ENCODE data around the gene GMNC.

GMNC gene

GRCh38 chr3:190847436-190847835 lies 15.1 kb downstream of the GMNC start:
- no peaks in the 10 kb centered on the region for H3K27me3 ChIP-seq (replicated peaks)
- TF ChIP-seq CTCF (IDR thresholded peaks at IDR 0.05; ENCODE audit: low read depth, low read length, missing control alignments), result no peak
- no peak overlapping the region for H3K27ac ChIP-seq
- DNase-seq, result no peak
- H3K4me3 ChIP-seq (ENCODE audit: low read depth, low read length), result no peak overlapping the region
- in situ Hi-C loops (cut with HindIII; ENCODE audit: low pct_ligation_motif_present, low sequenced_read_pairs), result no loop called here
- no peaks in the 10 kb centered on the region for H3K36me3 ChIP-seq (replicated peaks)

DNA sequence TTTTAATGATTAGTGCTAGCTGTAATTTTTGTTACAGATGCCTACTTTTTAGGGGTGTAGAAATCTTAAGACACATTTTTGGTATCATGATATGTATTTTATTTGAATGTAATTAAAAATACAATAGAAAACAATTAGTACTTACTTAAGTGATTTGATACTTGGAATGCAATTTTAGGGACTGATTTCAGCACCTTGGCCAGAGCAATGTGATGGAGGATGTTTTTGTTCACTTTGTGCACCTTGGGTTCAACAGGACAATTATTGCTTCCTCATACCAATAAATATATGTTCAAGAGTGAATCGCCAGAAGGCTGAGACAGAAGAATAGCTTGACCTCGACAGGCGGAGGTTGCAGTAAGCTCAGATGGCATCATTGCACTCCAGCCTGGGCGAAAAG lies 22.3 kb downstream of the GMNC start:
- in situ Hi-C loops (cut with HindIII; ENCODE audit: low pct_ligation_motif_present, low sequenced_read_pairs), result no loop called here
- H3K27ac ChIP-seq, result no peak overlapping the region

DNA sequence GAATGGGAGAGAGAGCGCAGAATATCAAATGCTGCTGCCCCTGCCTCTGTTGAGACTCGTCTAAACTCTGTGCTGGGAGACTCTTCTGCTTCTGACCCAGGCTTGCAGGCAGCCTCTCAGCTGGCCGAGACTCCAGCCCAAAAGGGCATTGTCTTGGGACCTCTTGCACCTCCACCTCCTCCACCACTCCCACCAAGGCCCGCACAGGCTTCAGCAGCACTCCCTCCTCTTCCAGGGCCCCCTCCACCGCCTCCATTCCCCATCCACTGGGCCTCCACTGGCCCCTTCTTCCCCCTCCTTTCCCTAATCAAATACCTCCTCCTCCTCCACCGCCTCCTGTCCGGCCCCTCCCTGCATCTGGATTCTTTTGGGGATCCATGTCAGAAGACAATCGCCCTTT lies 31.3 kb downstream of the GMNC start:
- DNase-seq, result no peak
- H3K36me3 ChIP-seq (replicated peaks), result no peaks in the 10 kb centered on the region
- H3K27ac ChIP-seq, result no peak overlapping the region
- no peak for TF ChIP-seq CTCF (IDR thresholded peaks at IDR 0.05; ENCODE audit: low read depth, low read length, missing control alignments)
- H3K27me3 ChIP-seq (replicated peaks), result no peaks in the 10 kb centered on the region
- in situ Hi-C loops (cut with HindIII; ENCODE audit: low pct_ligation_motif_present, low sequenced_read_pairs), result no loop called here
- H3K4me3 ChIP-seq (ENCODE audit: low read depth, low read length), result no peak overlapping the region

More for the DNA sequence above, 22.3 kb downstream of the GMNC start:
- Histone ChIP-seq H3K36me3 (replicated peaks) (no peaks in the 10 kb centered on the region), H3K4me3 (ENCODE audit: low read depth, low read length) (no peak overlapping the region), H3K27me3 (replicated peaks) (no peaks in the 10 kb centered on the region)
- no peak for DNase-seq
- TF ChIP-seq CTCF (IDR thresholded peaks at IDR 0.05; ENCODE audit: low read depth, low read length, missing control alignments), result no peak

- in situ Hi-C loops (cut with HindIII; ENCODE audit: low pct_ligation_motif_present, low sequenced_read_pairs), result no loop called here
- Histone ChIP-seq H3K36me3 (replicated peaks) (no peaks in the 10 kb centered on the region), H3K27me3 (replicated peaks) (no peaks in the 10 kb centered on the region), H3K4me3 (ENCODE audit: low read depth, low read length) (no peak overlapping the region), H3K27ac (no peak overlapping the region)
- no peak for DNase-seq
- TF ChIP-seq CTCF (IDR thresholded peaks at IDR 0.05; ENCODE audit: low read depth, low read length, missing control alignments), result no peak
Observed at GRCh38 chr3:190830031-190830430, 32.5 kb downstream of the GMNC start.

DNA sequence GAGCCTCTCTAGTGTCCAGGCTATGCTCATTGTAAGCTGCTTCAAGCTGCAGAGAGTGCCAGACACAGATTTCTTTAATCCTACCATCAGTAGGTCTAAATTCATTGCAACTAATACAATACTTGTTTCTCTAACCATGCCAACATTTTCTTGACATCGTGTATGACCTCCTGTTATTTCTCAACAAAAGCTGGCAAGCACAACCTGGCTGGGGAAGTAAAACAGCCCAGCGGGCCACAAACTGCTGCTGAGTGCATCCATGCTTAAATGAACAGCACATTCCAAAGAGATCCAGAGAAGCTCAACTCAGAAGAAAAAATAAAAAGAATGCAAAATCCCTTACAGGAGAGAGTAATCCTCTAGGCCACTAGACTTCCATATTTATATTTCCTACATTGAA lies 36.5 kb downstream of the GMNC start:
- no peak for DNase-seq
- H3K4me3 ChIP-seq (ENCODE audit: low read depth, low read length), result no peak overlapping the region
- H3K27me3 ChIP-seq (replicated peaks), result no peaks in the 10 kb centered on the region
- H3K27ac ChIP-seq, result no peak overlapping the region
- in situ Hi-C loops (cut with HindIII; ENCODE audit: low pct_ligation_motif_present, low sequenced_read_pairs), result no loop called here
- TF ChIP-seq CTCF (IDR thresholded peaks at IDR 0.05; ENCODE audit: low read depth, low read length, missing control alignments), result no peak
- H3K36me3 ChIP-seq (replicated peaks), result no peaks in the 10 kb centered on the region

- no peaks in the 10 kb centered on the region for H3K27me3 ChIP-seq (replicated peaks)
- no peak for TF ChIP-seq CTCF (IDR thresholded peaks at IDR 0.05; ENCODE audit: low read depth, low read length, missing control alignments)
- H3K36me3 ChIP-seq (replicated peaks), result no peaks in the 10 kb centered on the region
- no peak for DNase-seq
- no peak overlapping the region for H3K4me3 ChIP-seq (ENCODE audit: low read depth, low read length)
- no peak overlapping the region for H3K27ac ChIP-seq
- in situ Hi-C loops (cut with HindIII; ENCODE audit: low pct_ligation_motif_present, low sequenced_read_pairs), result no loop called here
Observed at GRCh38 chr3:190825386-190826016, 37.0 kb downstream of the GMNC start.
